ENCODE data around the gene CNGB1. TPM values are rescaled to one million over a fixed set of nuclear protein-coding genes. Genes with fewer than 3 reads are reported as not detected.
"Not testable (repeated sequence)": the region's sequence is repeated elsewhere in the genome, so short reads cannot be mapped to it uniquely, and the experiment has no call there.

CNGB1 gene
- total and polyA plus RNA-seq, 2 experiments from 2014 or later, result not detected

- Histone ChIP-seq H3K27me3 (no peaks in the 10 kb centered on the region), H3K27ac (no peak overlapping the region), H3K79me2 (no peaks in the 10 kb centered on the region), H3K4me2 (no peak overlapping the region), H3K4me3 (no peak overlapping the region), H3K4me1 (ENCODE audit: insufficient read depth) (no peaks in the 10 kb centered on the region), H4K20me1 (ENCODE audit: insufficient read depth, poor library complexity, severe bottlenecking) (no peaks in the 10 kb centered on the region), H3K9me2 (replicated peaks; ENCODE audit: insufficient read depth) (no peaks in the 10 kb centered on the region), H3K9me3 (ENCODE audit: low read depth) (no peaks in the 10 kb centered on the region), H3K36me3 (replicated peaks; ENCODE audit: insufficient read depth, low read depth) (no peaks in the 10 kb centered on the region), H2AFZ (no peak overlapping the region)
- 91% methylated on average over 2 of the region's 2 CpGs for WGBS (ENCODE audit: low lambda C conversion rate, missing lambda C conversion rate)
- TF ChIP-seq EZH2 (IDR thresholded peaks at IDR 0.05; ENCODE audit: borderline replicate concordance) (no peak), CTCF (IDR thresholded peaks at IDR 0.05; ENCODE audit: poor library complexity) (no peak)
- DNase-seq (ENCODE audit: low spot score), result no peak
These were observed 23.7 kb downstream of the CNGB1 start for GRCh38 chr16:57947261-57947660.

GRCh38 chr16:57946181-57946801, 24.6 kb downstream of the CNGB1 start:
- Histone ChIP-seq H4K20me1 (ENCODE audit: insufficient read depth, poor library complexity, severe bottlenecking) (no peaks in the 10 kb centered on the region), H3K4me2 (no peak overlapping the region), H3K36me3 (replicated peaks; ENCODE audit: insufficient read depth, low read depth) (no peaks in the 10 kb centered on the region), H3K27me3 (no peaks in the 10 kb centered on the region), H3K27ac (no peak overlapping the region), H3K4me3 (no peak overlapping the region), H3K9me3 (ENCODE audit: low read depth) (no peaks in the 10 kb centered on the region), H3K4me1 (ENCODE audit: insufficient read depth) (no peaks in the 10 kb centered on the region), H3K79me2 (no peaks in the 10 kb centered on the region), H3K9me2 (replicated peaks; ENCODE audit: insufficient read depth) (no peaks in the 10 kb centered on the region), H2AFZ (no peak overlapping the region)
- TF ChIP-seq EZH2phosphoT487 (IDR thresholded peaks at IDR 0.05; ENCODE audit: low read depth, severe bottlenecking, unreplicated experiment) (no peak), EZH2 (IDR thresholded peaks at IDR 0.05; ENCODE audit: borderline replicate concordance) (no peak)
- 81% methylated on average over 13 of the region's 13 CpGs for WGBS (ENCODE audit: low lambda C conversion rate, missing lambda C conversion rate)
- no peak for DNase-seq (ENCODE audit: low spot score)

- Histone ChIP-seq H3K27me3 (no peaks in the 10 kb centered on the region), H4K20me1 (ENCODE audit: insufficient read depth, poor library complexity, severe bottlenecking) (no peaks in the 10 kb centered on the region), H3K36me3 (replicated peaks; ENCODE audit: insufficient read depth, low read depth) (no peaks in the 10 kb centered on the region), H3K79me2 (no peaks in the 10 kb centered on the region), H3K9me3 (ENCODE audit: low read depth) (no peaks in the 10 kb centered on the region), H3K4me1 (ENCODE audit: insufficient read depth) (no peaks in the 10 kb centered on the region), H2AFZ (no peak overlapping the region), H3K27ac (no peak overlapping the region), H3K4me3 (no peak overlapping the region), H3K9me2 (replicated peaks; ENCODE audit: insufficient read depth) (no peaks in the 10 kb centered on the region), H3K4me2 (no peak overlapping the region)
- no peak for DNase-seq (ENCODE audit: low spot score)
- 63% methylated on average over 7 of the region's 7 CpGs for WGBS (ENCODE audit: low lambda C conversion rate, missing lambda C conversion rate)
- TF ChIP-seq CTCF (IDR thresholded peaks at IDR 0.05; ENCODE audit: poor library complexity), result no peak
- TF ChIP-seq EZH2phosphoT487 (IDR thresholded peaks at IDR 0.05; ENCODE audit: low read depth, severe bottlenecking, unreplicated experiment), result no peak
- TF ChIP-seq EZH2 (IDR thresholded peaks at IDR 0.05; ENCODE audit: borderline replicate concordance), result no peak
These were observed 25.2 kb downstream of the CNGB1 start for GRCh38 chr16:57945740-57946138.

- no peaks in the 10 kb centered on the region for H3K9me2 ChIP-seq (replicated peaks; ENCODE audit: insufficient read depth)
- H3K4me1 ChIP-seq (ENCODE audit: insufficient read depth), result no peaks in the 10 kb centered on the region
- H3K9me3 ChIP-seq (ENCODE audit: low read depth), result no peaks in the 10 kb centered on the region
- no peak overlapping the region for H2AFZ ChIP-seq
- no peak for TF ChIP-seq CTCF (IDR thresholded peaks at IDR 0.05; ENCODE audit: poor library complexity)
- TF ChIP-seq EZH2 (IDR thresholded peaks at IDR 0.05; ENCODE audit: borderline replicate concordance), result no peak
- TF ChIP-seq EZH2phosphoT487 (IDR thresholded peaks at IDR 0.05; ENCODE audit: low read depth, severe bottlenecking, unreplicated experiment), result no peak
- H3K36me3 ChIP-seq (replicated peaks; ENCODE audit: insufficient read depth, low read depth), result no peaks in the 10 kb centered on the region
- WGBS (ENCODE audit: low lambda C conversion rate, missing lambda C conversion rate), result 85% methylated on average over 9 of the region's 9 CpGs
- no peaks in the 10 kb centered on the region for H4K20me1 ChIP-seq (ENCODE audit: insufficient read depth, poor library complexity, severe bottlenecking)
- no peak overlapping the region for H3K4me2 ChIP-seq
- no peak overlapping the region for H3K27ac ChIP-seq
- H3K27me3 ChIP-seq, result no peaks in the 10 kb centered on the region
- DNase-seq (ENCODE audit: low spot score), result no peak
- no peaks in the 10 kb centered on the region for H3K79me2 ChIP-seq
- no peak overlapping the region for H3K4me3 ChIP-seq
These were observed 25.8 kb downstream of the CNGB1 start for GRCh38 chr16:57944970-57945739.

GRCh38 chr16:57943381-57943780, 27.5 kb downstream of the CNGB1 start:
- not testable (repeated sequence) for H2AFZ ChIP-seq; DNase-seq (ENCODE audit: low spot score); H3K9me2 ChIP-seq (replicated peaks; ENCODE audit: insufficient read depth); H3K9me3 ChIP-seq (ENCODE audit: low read depth); H3K4me2 ChIP-seq; H4K20me1 ChIP-seq (ENCODE audit: insufficient read depth, poor library complexity, severe bottlenecking); H3K36me3 ChIP-seq (replicated peaks; ENCODE audit: insufficient read depth, low read depth); H3K27ac ChIP-seq; H3K27me3 ChIP-seq; H3K4me1 ChIP-seq (ENCODE audit: insufficient read depth); H3K4me3 ChIP-seq; H3K79me2 ChIP-seq
- WGBS (ENCODE audit: low lambda C conversion rate, missing lambda C conversion rate), result 87% methylated on average over 8 of the region's 8 CpGs

- H3K9me3 ChIP-seq (ENCODE audit: low read depth); H3K4me3 ChIP-seq; DNase-seq (ENCODE audit: low spot score); H3K27ac ChIP-seq; H3K4me2 ChIP-seq; H3K79me2 ChIP-seq; H3K27me3 ChIP-seq; H4K20me1 ChIP-seq (ENCODE audit: insufficient read depth, poor library complexity, severe bottlenecking); H3K4me1 ChIP-seq (ENCODE audit: insufficient read depth); H3K36me3 ChIP-seq (replicated peaks; ENCODE audit: insufficient read depth, low read depth); H2AFZ ChIP-seq; H3K9me2 ChIP-seq (replicated peaks; ENCODE audit: insufficient read depth): not testable (repeated sequence)
- WGBS (ENCODE audit: low lambda C conversion rate, missing lambda C conversion rate), result 94% methylated on average over 2 of the region's 2 CpGs
These were observed 29.0 kb downstream of the CNGB1 start for GRCh38 chr16:57941901-57942300.
